ENCODE measurements around the gene NOD1.
"Not testable (repeated sequence)": the region's sequence is repeated elsewhere in the genome, so short reads cannot be mapped to it uniquely, and the experiment has no call there.

Gene NOD1

DNA sequence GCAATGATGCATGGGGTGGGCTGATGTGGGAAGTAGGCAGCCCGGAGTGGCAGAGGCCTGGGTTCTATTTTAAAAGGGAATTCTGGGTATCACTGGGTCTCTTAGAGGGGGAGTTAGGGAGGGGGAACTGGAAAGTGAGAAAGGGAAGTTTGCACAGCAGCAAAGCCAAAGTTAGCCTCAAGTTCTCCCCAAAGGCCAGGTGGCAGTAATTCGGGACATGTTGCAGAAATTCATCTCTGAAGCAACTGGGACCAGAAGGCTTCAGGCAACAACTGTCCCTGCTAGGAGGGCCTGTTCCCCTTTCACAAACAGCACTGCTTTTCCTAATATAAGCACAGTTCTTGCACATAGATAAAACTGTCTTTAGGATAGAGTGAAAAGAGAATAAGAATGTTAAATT lies 67.4 kb downstream of the NOD1 start:
- no peak for DNase-seq

- no peak for DNase-seq
Observed at GRCh38 chr7:30406664-30407425, 71.7 kb downstream of the NOD1 start.

GRCh38 chr7:30405179-30405578 lies 73.4 kb downstream of the NOD1 start:
- DNase-seq: no peak

DNA sequence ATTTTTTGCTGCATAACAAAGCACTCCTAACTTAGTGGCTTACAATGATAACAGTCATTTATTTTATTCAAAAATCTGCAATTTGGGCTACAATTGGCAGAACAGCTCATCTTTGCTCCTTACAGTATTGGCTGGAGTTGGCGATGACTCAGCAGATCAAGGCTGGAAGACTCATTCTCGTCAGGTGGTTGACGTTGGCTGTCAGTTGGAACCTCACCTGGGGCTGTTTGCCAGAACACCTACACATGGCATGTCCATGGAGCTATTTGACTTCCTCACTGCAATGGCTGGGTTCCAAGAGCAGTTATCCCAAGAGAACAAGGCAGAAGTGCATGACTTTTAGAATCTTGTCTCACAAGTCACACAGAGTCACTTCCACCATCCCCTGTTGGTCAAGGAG lies 75.1 kb downstream of the NOD1 start:
- DNase-seq: no peak

DNA sequence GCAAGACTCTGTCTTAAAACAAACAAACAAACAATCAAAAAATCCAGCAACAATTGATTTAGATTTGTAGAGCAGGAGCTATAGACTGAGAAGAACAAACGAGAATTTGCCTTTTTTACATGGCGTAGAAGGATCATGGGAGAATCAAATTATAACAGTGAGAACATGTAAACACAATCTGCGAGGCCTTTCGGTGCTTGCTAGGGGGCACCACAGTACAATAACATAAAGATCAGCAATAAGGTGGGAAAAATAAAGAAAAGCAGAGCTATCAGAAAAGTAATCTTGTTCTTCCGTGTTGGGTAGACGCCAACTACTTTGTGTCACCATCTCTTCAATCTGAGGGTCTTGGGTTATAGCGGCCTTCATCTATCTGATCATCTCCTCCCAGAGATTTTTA lies 82.2 kb downstream of the NOD1 start:
- no peak for DNase-seq

GRCh38 chr7:30395676-30396075 lies 82.9 kb downstream of the NOD1 start:
- no peak for DNase-seq

GRCh38 chr7:30391806-30392205 lies 86.8 kb downstream of the NOD1 start:
- no peak for DNase-seq

DNA sequence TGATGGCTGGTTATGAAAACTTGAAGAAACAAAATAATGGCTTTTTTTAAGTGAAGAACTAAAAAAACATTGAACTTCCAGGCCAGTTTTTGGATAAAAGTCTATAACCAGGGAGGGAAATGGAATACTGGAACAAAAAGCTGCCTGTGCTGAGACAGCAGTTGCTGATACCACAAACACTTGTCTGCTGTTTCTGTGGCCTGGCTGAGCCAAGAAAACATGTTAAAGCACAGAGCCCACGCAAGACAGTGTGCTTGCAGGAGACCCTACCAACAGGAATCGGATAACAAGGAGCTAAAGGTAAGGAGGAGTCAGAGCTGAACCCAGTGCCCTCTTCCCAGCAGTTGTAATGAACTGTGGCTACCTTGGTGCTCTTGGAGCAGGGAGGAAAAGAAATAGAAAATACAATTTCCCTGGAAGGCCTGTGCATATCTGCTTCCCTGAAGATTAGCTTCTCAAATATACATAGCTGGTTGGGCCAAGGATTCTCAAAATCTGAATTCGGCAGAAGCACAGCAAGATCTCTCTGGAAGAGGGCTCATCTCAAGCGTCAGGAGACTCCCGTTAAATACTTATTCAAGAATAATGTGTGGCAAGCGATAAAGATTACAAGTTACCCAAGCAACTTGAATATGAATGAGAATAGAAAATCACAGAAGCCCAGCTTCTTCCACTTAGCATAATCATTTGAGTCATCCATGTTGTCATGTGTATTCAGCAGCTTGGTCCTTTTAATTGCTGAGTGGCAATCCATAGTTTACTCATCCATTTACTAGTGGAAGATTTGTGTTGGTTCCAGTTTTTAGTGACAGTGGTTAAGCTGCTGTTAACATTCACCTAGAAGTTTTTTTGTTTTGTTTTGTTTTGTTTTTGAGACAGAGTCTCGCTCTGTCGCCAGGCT lies 87.6 kb downstream of the NOD1 start:
- DNase-seq: no peak

GRCh38 chr7:30389791-30390190 lies 88.8 kb downstream of the NOD1 start:
- no peak for DNase-seq

DNA sequence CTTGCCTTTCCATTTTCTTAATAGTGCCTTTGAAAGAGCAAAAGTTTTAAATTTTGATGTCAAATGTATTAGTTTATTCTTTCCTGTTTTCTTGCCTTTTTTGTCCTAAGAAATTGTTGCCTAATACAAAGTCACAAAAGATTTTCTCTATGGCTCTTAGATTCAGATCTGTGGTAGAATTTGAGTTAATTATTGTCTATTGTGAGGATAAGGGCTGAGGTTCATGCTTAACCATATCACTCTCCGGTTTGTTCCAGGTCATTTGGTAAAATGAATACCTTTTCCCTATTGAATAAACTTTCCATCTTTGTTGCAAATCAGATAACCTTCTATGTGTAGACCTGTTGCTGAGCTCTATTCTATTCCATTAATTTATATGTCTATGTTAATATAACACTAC lies 96.0 kb downstream of the NOD1 start:
- no peak for DNase-seq

DNA sequence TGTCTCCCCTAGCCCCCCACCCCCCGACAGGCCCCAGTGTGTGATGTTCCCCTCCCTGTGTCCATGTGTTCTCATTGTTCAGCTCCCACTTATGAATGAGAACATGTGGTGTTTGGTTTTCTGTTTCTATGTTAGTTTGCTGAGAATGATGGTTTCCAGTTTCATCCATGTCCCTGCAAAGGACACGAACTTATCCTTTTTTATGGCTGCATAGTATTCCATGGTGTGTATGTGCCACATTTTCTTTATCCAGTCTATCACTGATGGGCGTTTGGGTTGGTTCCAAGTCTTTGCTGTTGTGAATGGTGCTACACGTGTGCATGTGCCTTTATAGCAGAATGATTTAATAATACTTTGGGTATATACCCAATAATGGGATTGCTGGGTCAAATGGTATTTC lies 97.8 kb downstream of the NOD1 start:
- DNase-seq: not testable (repeated sequence)

DNA sequence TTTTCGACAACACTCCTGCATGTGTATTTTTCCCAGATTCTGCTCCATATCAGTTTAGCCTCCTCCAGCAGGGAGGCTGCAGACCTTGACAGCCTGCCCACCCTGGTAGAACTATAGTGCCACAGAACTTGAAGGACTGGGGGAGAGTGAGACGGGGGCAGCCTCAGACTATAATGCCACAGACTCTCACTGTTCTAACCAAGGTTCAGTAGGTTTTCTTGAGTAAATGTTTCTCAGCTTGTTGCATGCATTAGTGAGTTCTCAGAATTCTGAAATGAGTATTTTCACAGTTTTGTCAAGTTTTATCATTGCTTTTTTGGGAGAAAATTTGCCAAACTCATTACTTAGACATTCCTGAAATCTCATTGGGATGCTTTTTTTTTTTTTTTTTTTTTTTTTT lies 98.3 kb downstream of the NOD1 start:
- DNase-seq: no peak

GRCh38 chr7:30379741-30380140 lies 98.8 kb downstream of the NOD1 start:
- no peak for DNase-seq

DNA sequence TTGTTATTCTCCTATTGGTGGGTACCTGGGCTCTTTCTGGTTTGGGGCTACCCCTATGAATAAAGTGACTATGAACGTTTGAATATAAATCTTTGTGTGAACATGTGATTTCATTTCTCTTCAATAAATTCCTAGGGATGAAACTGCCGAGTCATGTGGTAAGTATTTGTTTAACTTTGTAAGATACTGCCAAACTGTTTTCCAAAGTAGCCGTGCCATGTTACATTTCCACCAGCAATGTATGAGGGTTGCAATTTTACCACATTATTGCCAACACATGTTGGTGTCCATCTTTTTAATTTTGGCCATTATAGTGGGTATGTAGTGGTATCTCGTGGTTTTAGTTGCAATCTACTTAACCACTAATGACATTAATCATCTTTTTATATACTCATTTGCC lies 99.5 kb downstream of the NOD1 start:
- DNase-seq: no peak

DNA sequence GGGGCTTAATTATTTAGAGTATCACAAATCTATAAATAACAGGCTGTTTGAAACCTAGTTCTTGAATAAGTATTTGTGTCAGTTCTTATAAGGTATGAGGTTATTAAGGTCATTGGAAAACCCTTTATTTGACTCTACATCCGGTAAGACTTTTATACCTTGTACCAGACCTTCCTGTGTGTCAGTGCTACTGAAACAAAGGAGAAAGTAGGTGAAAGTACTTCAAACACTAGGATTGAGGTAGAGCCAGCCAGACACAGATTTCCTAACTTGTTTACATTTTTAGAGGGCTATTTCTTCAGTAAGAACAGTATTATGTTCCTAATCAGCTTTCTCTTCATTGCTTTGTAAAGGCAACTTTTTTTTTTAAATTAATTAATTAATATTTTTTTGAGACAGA lies 100.3 kb downstream of the NOD1 start:
- DNase-seq: no peak

All from central memory CD4-positive, alpha-beta T cell (primary cell).